Memory B cell (primary cell): ENCODE results near the gene FOXK2.

ENCODE experiments used
- ATAC-seq: fragments of 150-1000 bp; cut with Tn5 transposase; 2 replicates; pipeline ENCODE4 v1.10.0; 2021; ENCODE audit warnings: low read depth, mild to moderate bottlenecking, moderate library complexity
- DNase-seq, 2 donors: peaks; one replicate each; pipeline ENCODE4 v3.0.0; 2022; ENCODE audit warnings: low spot score in 2 of 2
- H3K27ac Mint-ChIP-seq: one replicate; pipeline ENCODE4 v1.8.0; 2022; ENCODE audit warnings: mild to moderate bottlenecking, moderate library complexity, mixed read lengths
- H3K27me3 Mint-ChIP-seq: one replicate; pipeline ENCODE4 v1.8.0; 2022; ENCODE audit warnings: mixed read lengths
- H3K36me3 Mint-ChIP-seq: one replicate; pipeline ENCODE4 v1.8.0; 2022; ENCODE audit warnings: mild to moderate bottlenecking, mixed read lengths
- H3K4me1 Mint-ChIP-seq: one replicate; pipeline ENCODE4 v1.8.0; 2022; ENCODE audit warnings: mixed read lengths
- H3K4me3 Mint-ChIP-seq: one replicate; pipeline ENCODE4 v1.8.0; 2022; ENCODE audit warnings: mild to moderate bottlenecking, moderate library complexity, mixed read lengths
- H3K9me3 Mint-ChIP-seq: one replicate; pipeline ENCODE4 v1.8.0; 2022; ENCODE audit warnings: mixed read lengths

FOXK2 gene

GRCh38 chr17:82616021-82616711, 96.6 kb downstream of the FOXK2 start:
- no peak for ATAC-seq
- no peak for DNase-seq
- H3K4me1 Mint-ChIP-seq, result no peaks in the 10 kb centered on the region
- H3K36me3 Mint-ChIP-seq, result peaks cover 33% of the 10 kb centered on the region
- H3K27ac Mint-ChIP-seq, result no peak overlapping the region
- no peaks in the 10 kb centered on the region for H3K9me3 Mint-ChIP-seq
- no peaks in the 10 kb centered on the region for H3K27me3 Mint-ChIP-seq
- no peak overlapping the region for H3K4me3 Mint-ChIP-seq

GRCh38 chr17:82619211-82619610, 99.7 kb downstream of the FOXK2 start:
- Mint-ChIP-seq H3K4me3 (no peak overlapping the region), H3K36me3 (peaks cover 28% of the 10 kb centered on the region), H3K9me3 (no peaks in the 10 kb centered on the region), H3K4me1 (no peaks in the 10 kb centered on the region), H3K27me3 (no peaks in the 10 kb centered on the region), H3K27ac (no peak overlapping the region)
- DNase-seq (no peak), ATAC-seq (no peak)

- Mint-ChIP-seq H3K27ac (no peak overlapping the region), H3K27me3 (no peaks in the 10 kb centered on the region), H3K4me1 (no peaks in the 10 kb centered on the region), H3K9me3 (no peaks in the 10 kb centered on the region), H3K36me3 (peaks cover 26% of the 10 kb centered on the region), H3K4me3 (no peak overlapping the region)
- DNase-seq (no peak), ATAC-seq (no peak)
Measured at GRCh38 chr17:82619641-82620040, 100.1 kb downstream of the FOXK2 start.

DNA sequence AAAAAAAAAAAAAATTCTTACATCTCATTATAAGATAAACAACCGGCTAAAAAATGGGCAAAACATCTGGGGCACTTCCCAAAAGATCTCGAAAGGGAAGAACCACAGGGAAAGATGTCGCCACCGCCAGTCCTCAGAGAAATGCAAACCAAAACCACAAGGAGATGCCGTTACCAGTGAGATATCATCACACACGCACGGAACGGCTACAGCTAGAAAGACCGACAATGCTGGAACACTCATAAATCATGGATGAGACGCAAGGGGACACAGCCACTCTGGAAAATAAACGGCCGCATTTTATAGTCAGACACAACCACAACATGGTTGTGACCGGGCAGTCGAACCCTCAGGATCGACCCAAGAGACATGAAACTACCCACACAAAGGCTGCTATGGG, 104.2 kb downstream of the FOXK2 start:
- DNase-seq (no peak), ATAC-seq (no peak)
- Mint-ChIP-seq H3K27ac (no peak overlapping the region), H3K36me3 (peaks cover 26% of the 10 kb centered on the region), H3K27me3 (no peaks in the 10 kb centered on the region), H3K4me3 (no peak overlapping the region), H3K4me1 (peaks cover 5% of the 10 kb centered on the region), H3K9me3 (no peaks in the 10 kb centered on the region)

DNA sequence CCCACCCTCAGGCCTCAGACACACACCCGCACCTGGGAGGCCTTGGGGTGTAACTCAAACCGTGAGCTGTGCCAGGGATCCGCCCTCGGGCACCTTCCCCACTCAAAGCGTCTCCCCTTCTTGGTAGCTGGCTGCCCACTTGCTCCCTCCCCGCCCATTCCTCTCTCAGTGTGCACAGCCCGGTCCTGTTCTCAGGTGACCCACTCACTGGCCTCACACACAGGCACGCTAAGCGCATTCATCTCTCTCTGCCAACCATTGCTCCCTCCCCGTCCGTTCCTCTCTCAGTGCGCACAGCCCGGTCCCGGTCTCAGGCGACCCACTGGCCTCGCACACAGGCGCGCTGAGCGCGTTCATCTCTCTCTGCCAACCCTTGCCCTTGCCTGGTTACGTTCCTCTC, 107.9 kb downstream of the FOXK2 start:
- DNase-seq (no peak), ATAC-seq (no peak)
- no peaks in the 10 kb centered on the region for H3K9me3 Mint-ChIP-seq
- H3K4me3 Mint-ChIP-seq, result no peak overlapping the region
- peaks cover 5% of the 10 kb centered on the region for H3K4me1 Mint-ChIP-seq
- peak overlapping the region; percentile 35 for H3K27ac Mint-ChIP-seq
- H3K36me3 Mint-ChIP-seq, result peaks cover 24% of the 10 kb centered on the region
- no peaks in the 10 kb centered on the region for H3K27me3 Mint-ChIP-seq

GRCh38 chr17:82629748-82630147, 110.2 kb downstream of the FOXK2 start:
- Mint-ChIP-seq H3K4me1 (peaks cover 7% of the 10 kb centered on the region), H3K27ac (no peak overlapping the region), H3K27me3 (no peaks in the 10 kb centered on the region), H3K4me3 (no peak overlapping the region), H3K9me3 (no peaks in the 10 kb centered on the region), H3K36me3 (peaks cover 28% of the 10 kb centered on the region)
- DNase-seq (no peak), ATAC-seq (no peak)

- no peak overlapping the region for H3K4me3 Mint-ChIP-seq
- H3K4me1 Mint-ChIP-seq, result peaks cover 8% of the 10 kb centered on the region
- no peaks in the 10 kb centered on the region for H3K9me3 Mint-ChIP-seq
- no peak overlapping the region for H3K27ac Mint-ChIP-seq
- ATAC-seq, result no peak
- no peak for DNase-seq
- no peaks in the 10 kb centered on the region for H3K27me3 Mint-ChIP-seq
- H3K36me3 Mint-ChIP-seq, result peaks cover 28% of the 10 kb centered on the region
Measured at GRCh38 chr17:82630212-82630611, 110.7 kb downstream of the FOXK2 start.

DNA sequence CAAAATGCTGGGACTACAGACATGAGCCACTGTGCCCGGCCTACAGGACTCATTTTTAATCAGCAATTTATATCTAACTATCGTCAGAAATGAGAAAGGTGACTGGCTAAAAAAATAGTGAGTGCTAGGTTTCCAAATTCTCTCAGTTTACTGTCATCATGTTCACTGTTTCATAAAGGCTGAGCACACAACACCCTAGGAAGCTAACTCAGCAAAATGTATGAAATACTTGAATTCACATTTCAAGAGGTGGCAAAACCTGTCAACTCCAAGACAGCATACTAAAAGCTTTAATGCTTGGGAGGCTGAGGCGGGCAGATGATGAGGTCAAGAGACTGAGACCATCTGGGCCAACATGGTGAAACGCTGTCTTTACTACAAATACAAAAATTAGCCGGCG, 112.0 kb downstream of the FOXK2 start:
- ATAC-seq, result no peak
- peaks cover 8% of the 10 kb centered on the region for H3K4me1 Mint-ChIP-seq
- H3K27me3 Mint-ChIP-seq, result no peaks in the 10 kb centered on the region
- H3K36me3 Mint-ChIP-seq, result peaks cover 28% of the 10 kb centered on the region
- no peak overlapping the region for H3K27ac Mint-ChIP-seq
- H3K9me3 Mint-ChIP-seq, result no peaks in the 10 kb centered on the region
- no peak for DNase-seq
- H3K4me3 Mint-ChIP-seq, result no peak overlapping the region

- Mint-ChIP-seq H3K36me3 (peaks cover 32% of the 10 kb centered on the region), H3K27ac (no peak overlapping the region), H3K9me3 (peaks cover 1% of the 10 kb centered on the region), H3K4me1 (peaks cover 13% of the 10 kb centered on the region), H3K27me3 (no peaks in the 10 kb centered on the region), H3K4me3 (no peak overlapping the region)
- ATAC-seq (no peak), DNase-seq (no peak)
Measured at GRCh38 chr17:82632451-82632850, 112.9 kb downstream of the FOXK2 start.

- DNase-seq, result no peak
- peaks cover 29% of the 10 kb centered on the region for H3K36me3 Mint-ChIP-seq
Measured at GRCh38 chr17:82633343-82633742, 113.8 kb downstream of the FOXK2 start.

GRCh38 chr17:82636626-82637598, 117.4 kb downstream of the FOXK2 start:
- no peaks in the 10 kb centered on the region for H3K27me3 Mint-ChIP-seq
- H3K9me3 Mint-ChIP-seq, result peaks cover 1% of the 10 kb centered on the region
- DNase-seq (no peak), ATAC-seq (no peak)
- H3K27ac Mint-ChIP-seq, result no peak overlapping the region
- peaks cover 34% of the 10 kb centered on the region for H3K36me3 Mint-ChIP-seq
- no peak overlapping the region for H3K4me3 Mint-ChIP-seq
- peaks cover 23% of the 10 kb centered on the region for H3K4me1 Mint-ChIP-seq

More at GRCh38 chr17:82633343-82633742, 113.8 kb downstream of the FOXK2 start:
- H3K9me3 Mint-ChIP-seq, result peaks cover 1% of the 10 kb centered on the region
- no peak for ATAC-seq
- H3K4me1 Mint-ChIP-seq, result peaks cover 14% of the 10 kb centered on the region
- H3K27ac Mint-ChIP-seq, result peak overlapping the region; percentile 28
- no peaks in the 10 kb centered on the region for H3K27me3 Mint-ChIP-seq
- no peak overlapping the region for H3K4me3 Mint-ChIP-seq

GRCh38 chr17:82638183-82638773, 118.7 kb downstream of the FOXK2 start:
- no peak overlapping the region for H3K27ac Mint-ChIP-seq
- peaks cover 23% of the 10 kb centered on the region for H3K4me1 Mint-ChIP-seq
- no peaks in the 10 kb centered on the region for H3K27me3 Mint-ChIP-seq
- peaks cover 42% of the 10 kb centered on the region for H3K36me3 Mint-ChIP-seq
- no peak for ATAC-seq
- H3K4me3 Mint-ChIP-seq, result no peak overlapping the region
- DNase-seq, result no peak
- H3K9me3 Mint-ChIP-seq, result peaks cover 1% of the 10 kb centered on the region

DNA sequence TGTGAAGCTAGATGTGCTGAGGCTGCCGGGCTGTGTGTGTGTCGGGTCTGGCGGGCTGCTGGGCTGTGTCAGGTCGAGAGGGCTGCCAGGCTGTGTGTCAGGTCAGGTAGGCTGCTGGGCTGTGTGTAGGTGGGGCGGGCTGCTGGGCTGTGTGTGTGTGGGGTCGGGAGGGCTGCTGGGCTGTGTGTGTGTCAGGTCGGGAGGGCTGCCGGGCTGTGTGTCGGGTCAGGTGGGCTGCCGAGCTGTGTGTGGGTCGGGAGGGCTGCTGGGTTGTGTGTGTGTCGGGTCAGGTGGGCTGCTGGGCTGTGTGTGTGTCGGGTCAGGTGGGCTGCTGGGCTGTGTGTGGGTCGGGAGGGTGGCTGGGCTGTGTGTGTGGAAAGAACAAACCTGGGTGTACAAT, 120.1 kb downstream of the FOXK2 start:
- ATAC-seq, result no peak
- H3K4me3 Mint-ChIP-seq, result no peak overlapping the region
- H3K9me3 Mint-ChIP-seq, result peaks cover 1% of the 10 kb centered on the region
- H3K36me3 Mint-ChIP-seq, result peaks cover 41% of the 10 kb centered on the region
- no peaks in the 10 kb centered on the region for H3K27me3 Mint-ChIP-seq
- peaks cover 25% of the 10 kb centered on the region for H3K4me1 Mint-ChIP-seq
- peak overlapping the region; percentile 32 for H3K27ac Mint-ChIP-seq
- no peak for DNase-seq

- Mint-ChIP-seq H3K9me3 (peaks cover 1% of the 10 kb centered on the region), H3K27me3 (no peaks in the 10 kb centered on the region), H3K4me3 (no peak overlapping the region), H3K36me3 (peaks cover 39% of the 10 kb centered on the region), H3K4me1 (peaks cover 22% of the 10 kb centered on the region), H3K27ac (peak overlapping the region; percentile 32)
- ATAC-seq (no peak), DNase-seq (no peak)
Measured at GRCh38 chr17:82640036-82640435, 120.5 kb downstream of the FOXK2 start.
